ENCODE data around the gene POU4F2.

The POU4F2 gene

GRCh38 chr4:146655521-146655856 lies 16.8 kb downstream of the POU4F2 start:
- DNase-seq = no peak

- DNase-seq = no peak
These were observed 22.7 kb downstream of the POU4F2 start for GRCh38 chr4:146661367-146661766.

- peak; percentile 61 for DNase-seq
These were observed 25.2 kb downstream of the POU4F2 start for GRCh38 chr4:146663968-146664311.

- no peak for DNase-seq
These were observed 36.3 kb downstream of the POU4F2 start for GRCh38 chr4:146674829-146675570.

All from DMS53 (cell line).